Hepatic stellate cell (primary cell): ENCODE results near the gene ERMARD.

Source experiments
- DNase-seq: peaks from one replicate; pipeline ENCODE4 v3.0.0; 2011; ENCODE audit warnings: low spot score

The ERMARD gene

GRCh38 chr6:169751242-169752073 lies at the start of gene ERMARD, which contains the start of gene DYNLT2:
TSS of gene ERMARD (plus strand) at chr6:169751622. CDS start at chr6:169751658, 36 bp downstream.
TSS of gene DYNLT2 (minus strand) at chr6:169751572. CDS start at chr6:169751458, 114 bp downstream.
- peak; percentile 90 for DNase-seq

DNA sequence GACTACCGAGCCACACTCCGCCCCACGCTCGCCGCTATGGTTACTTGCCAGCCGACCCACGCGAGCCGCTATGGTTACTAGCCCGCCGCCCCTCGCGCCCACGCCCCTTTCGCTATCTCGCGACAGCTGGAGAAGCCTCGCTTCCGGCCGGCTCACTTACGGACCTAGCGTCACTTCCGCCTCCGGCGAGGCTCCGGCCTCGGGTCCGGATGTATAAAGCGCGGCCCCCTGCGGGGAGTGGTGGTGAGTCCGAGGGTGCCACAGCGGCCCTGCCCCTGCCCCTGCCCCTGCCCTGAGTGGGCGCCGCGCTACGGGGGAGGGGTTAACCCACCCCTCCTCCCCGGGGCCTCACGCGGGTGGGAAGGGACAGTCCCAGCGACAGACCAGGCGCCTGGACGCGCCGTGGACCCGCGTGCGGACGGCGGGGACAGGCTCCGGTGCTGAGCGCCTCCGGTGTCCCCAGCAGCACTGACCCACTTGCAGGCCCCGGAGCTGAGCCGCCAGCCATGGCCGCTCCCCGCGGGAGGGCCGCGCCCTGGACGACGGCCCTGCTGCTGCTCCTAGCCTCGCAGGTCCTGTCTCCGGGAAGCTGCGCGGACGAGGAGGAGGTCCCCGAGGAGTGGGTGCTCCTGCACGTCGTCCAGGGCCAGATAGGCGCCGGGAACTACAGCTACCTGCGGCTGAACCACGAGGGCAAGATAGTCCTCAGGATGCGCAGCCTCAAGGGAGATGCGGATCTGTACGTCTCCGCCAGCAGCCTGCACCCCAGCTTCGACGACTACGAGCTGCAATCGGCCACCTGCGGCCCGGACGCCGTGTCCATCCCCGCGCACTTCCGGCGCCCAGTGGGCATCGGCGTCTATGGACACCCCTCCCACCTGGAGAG lies 49.2 kb upstream of the ERMARD start, which contains the start of the genes C6orf120 and WDR27:
Gene C6orf120, plus strand, starts transcription at position 173 of the 886 bp plus-strand sequence. Its CDS starts 334 bp downstream, at position 507.
Gene WDR27, minus strand, starts transcription at position 76 of the 886 bp plus-strand sequence. CDS start 13,024 bp downstream, outside the sequence.
- peak; percentile 95 for DNase-seq

GRCh38 chr6:169702840-169703246 lies 48.6 kb upstream of the ERMARD start:
- no peak for DNase-seq

- no peak for DNase-seq
Observed at GRCh38 chr6:169707772-169708171, 43.6 kb upstream of the ERMARD start.

DNA sequence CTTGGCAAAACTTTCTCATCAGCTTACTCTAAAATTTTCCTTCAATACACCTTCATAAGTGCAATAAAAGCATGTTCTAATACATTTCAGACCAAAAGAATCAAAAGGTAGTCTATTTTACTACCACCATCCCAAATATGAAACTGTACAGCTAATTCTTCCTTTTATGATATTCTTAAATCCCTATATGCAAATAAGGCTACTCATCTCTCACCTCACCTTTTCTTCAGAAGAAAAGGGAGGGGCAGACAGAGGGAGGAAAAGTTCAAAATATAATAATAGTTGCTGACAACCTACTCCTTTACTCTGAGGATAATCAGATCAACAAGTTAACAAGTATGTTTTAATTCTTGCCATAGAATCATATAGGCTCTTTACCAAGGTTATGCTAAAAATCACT lies 42.1 kb upstream of the ERMARD start:
- DNase-seq: no peak

DNA sequence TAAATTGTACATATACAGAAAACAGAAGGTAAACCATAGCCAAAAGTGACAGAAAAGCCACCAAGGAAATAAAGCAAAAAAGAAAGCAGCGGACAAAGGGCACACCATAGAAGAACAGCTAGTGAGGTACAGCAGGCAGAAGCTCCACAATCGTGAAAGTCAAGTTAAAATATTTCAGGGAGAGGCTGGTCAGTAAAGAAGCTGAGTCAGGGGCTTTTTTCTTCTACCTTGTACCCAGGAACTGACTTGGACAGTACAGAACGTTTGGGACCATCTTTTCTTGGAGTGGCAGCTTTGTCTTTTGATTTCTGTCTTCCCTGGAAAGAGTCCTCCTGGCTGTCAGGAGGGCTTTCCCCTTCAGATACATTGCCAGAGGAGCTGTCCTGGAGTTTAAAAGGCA lies 41.4 kb upstream of the ERMARD start:
- no peak for DNase-seq

GRCh38 chr6:169714178-169714577 lies 37.2 kb upstream of the ERMARD start:
- no peak for DNase-seq

DNA sequence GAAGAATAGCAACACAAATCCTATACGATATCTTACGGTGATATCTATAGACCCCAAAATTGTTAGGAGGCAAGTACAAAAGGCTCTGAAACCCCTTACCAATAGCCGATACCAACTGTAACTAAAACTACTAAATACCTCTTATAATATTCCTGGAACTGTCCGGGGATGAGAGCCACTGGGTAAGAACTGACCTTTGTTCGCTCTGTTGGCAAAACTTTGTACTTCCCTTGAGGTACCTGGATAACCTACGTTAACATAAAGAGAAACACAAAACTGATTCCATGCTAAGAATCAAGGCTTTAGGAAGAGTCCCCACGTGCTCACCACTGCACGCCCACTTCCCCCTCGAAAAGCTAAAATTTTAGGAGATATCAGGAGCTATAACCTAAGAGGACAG lies 36.8 kb upstream of the ERMARD start:
- no peak for DNase-seq

DNA sequence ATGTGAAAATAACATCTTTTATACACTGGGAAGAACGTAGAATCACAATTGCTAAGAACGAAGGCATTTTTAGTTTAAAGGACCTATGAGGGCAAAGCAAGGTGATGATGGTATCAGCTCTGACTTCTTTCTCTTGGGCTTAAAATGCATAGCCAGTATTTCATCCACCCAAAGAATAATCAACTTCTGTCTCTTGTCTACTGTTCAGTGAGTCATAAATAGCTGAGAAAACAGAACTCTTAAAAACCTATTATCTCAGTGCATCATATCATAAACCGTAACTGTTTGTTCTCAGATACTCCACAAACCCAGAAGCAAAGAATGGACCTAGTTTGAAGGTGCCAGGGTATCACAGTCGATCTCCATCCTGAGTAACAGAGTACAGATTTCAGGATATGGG lies 32.3 kb upstream of the ERMARD start:
- no peak for DNase-seq

DNA sequence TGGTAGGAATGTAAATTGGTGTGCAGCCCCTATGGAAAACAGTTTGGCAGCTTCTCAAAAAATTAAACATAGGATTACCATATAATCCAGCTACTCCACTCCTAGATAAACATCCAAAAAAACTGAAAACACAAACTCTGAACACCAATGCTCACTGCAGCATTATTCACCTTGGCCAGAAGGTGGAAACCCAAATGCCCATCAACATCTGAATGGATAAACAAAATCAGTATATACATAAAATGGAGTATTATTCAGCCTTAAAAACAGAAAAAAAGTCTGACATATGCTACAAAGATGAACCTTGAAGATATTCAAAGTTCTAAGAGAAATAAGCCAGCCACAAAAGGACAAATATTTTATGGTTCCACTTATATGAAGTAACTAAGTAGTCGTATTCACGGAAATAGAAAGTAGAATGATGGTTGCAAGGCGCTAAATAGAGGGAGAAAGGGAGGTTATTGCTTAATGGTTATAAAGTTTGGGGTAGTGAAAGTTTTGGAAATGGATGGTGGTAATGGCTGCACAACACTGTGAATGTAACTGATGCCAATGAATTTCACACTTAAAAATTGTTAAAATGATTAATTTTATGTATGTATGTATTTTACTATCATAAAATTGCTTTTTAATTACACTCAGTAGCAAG lies 31.1 kb upstream of the ERMARD start:
- DNase-seq: no peak

DNA sequence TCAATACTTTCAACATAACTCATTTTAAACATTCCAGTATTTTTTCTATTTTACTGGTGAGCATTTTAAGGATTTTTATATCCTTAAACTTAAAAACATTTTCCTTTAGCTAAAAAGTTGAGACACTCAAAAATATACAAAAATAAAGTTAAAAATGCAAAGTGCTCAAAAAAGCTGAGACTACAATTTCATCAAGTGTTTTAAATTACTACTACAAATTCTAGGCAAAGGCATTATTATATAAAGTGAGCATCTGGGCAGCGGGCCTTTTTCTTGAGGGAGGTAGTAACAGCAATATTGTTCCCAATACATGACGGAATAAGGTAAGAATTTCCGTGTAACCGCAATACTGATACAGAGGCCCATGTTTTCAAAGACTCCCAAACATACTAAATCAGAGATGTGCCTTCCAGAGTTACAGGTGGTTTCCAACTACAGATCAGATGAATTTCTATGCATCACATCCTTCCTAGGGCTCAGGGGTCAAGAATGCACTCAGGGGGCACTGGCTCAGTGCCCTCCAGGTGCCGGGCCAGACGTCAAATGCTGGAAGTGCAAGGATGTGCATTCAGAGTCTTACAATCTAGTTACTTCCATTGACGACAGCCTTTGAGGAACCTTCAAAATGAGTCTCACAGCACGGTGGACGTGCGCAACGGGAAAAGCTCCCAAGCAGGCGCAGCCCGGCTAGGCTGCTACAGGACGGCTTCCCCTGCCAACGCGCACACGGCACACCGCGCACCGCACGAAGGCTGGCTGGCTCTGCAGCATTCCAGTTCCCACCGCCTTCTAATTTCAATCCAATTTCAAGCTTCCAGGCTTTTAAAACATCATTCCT lies 28.8 kb upstream of the ERMARD start:
- DNase-seq: peak; percentile 46

DNA sequence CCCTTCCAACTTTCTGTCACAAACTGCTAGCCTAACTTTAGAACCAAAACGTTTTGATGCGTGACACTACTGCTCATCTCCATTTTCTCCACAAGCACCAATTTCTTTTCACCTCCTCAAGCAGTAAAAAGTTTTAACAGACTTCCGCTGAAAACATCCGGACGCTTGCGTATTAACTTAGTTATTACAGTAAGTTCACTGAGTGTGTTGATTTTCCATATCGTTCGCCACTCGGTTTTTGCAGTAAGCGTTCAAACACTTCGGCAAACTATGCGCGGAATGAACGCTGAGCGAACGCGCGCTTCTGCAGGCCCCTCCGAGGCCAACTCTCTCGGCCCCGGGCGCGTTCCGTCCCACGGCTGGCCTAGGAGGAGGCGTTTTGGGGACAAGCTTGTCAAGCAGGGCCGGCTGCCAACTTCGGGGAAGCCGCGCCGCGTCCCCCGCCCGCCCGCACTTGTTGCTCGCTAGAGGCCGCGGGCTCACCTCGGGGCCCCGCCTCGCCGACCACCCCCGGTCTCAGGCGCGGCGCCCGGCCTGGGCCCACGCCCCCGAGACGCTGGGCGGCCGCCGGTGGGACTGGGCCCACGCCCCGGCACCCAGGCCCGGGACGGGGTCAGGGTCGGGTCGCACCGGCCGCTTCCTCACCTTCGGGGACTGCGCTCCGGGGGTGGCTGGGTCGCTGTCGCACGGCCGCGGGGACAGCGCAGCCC lies 28.1 kb upstream of the ERMARD start:
- DNase-seq: peak; percentile 54

DNA sequence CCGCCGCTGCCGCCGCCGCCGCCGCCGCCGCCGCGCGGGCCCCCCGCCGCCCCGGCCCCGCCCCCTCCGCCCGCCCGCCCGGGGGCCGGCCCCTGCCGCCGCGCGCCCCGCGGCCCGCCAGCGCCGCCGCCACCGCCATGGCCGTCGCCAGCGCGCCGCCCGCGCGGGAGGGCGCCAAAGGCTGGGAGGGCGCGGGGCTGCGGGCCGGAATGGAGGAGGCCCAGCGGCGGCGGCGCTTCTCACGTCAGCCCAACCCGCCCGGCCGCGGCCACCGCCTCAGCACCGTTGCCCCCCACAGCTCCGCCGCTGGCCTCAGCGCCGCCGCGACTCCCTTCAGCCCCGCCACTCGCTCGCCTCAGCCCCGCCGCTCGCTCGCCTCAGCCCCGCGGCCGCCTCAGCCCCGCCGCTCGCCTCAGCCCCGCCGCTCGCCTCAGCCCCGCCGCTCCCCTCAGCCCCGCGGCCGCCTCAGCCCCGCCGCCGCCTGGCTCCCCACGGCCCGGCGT lies 27.4 kb upstream of the ERMARD start:
- peak; percentile 37 for DNase-seq

DNA sequence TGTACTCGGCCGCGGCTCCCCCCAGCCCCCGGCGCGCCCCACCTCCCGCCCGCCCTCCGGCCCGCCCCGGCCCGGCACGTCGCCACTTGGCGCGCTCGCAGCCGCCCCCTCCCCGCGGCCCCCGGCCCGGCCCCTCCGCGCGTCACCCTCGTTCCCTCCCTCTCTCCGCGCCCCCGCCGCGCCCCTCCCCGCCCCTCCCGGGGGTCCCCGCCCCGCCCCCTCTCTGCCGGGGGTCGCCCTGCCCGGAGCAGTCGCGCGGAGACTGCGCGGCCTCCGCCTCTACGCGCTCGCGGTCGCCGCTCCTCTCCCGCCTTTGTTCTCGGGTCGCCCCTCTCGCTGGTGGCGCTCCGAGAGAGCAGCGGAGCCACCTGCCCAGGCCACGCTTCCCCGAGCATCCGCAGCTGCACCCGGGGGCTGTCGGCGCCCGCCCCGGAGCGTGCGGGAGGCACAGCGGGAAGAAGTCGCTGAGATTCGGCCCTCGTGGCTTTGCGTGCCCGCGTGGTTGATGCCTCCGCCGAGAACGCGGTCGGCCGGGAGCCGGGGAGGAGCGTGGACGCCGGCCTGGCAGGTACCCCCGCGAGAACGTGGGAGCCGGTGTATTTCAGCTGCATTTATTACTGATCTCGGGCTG lies 26.8 kb upstream of the ERMARD start, which contains the start of gene PHF10:
Gene PHF10, minus strand, starts transcription at position 7 of the 631 bp plus-strand sequence. CDS start 569 bp downstream, outside the sequence.
- peak; percentile 38 for DNase-seq

DNA sequence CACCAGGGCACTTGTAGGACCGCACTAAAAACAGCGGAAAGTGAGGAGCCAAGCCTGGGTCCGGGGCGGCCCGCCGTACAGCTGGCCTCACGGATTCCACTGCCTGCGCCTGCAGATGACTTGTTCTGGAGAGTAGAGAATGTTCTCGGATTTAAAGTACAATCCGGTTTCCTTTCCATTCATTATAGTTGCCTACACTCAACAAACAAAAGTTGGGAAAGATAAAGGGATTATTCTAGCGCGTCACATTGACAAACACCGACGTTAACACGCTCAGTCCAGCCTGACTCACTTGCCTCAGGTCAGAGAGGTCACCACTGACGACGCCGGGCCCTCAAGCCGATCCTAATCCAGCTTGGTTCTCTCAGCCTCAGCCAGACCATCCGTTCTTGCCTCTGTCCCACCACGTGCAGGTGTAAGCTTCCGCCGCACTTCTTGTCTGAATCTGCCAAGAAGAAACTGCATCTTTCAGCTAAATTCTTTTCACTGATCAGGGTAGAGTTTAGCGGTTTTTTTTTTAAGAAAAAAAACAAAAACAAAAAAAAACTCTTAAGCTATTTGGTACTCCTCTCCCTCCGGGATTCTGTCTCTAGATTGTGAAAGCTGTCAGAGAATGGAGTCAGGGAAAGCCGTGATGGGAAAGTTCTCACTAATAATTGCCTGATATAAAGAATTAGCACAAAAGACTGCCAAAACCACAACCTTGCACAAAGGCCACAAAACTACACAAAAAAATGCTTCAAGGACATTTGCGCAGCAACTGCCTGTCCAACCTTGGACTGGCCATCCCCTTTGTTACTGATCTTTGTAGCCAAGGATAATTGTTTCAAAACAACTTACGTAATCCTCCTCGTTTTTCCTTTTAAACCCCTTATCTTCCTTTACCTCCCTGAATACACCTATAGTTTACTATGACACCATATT lies 26.0 kb upstream of the ERMARD start:
- DNase-seq: peak; percentile 44

GRCh38 chr6:169726049-169726400 lies 25.4 kb upstream of the ERMARD start:
- no peak for DNase-seq

DNA sequence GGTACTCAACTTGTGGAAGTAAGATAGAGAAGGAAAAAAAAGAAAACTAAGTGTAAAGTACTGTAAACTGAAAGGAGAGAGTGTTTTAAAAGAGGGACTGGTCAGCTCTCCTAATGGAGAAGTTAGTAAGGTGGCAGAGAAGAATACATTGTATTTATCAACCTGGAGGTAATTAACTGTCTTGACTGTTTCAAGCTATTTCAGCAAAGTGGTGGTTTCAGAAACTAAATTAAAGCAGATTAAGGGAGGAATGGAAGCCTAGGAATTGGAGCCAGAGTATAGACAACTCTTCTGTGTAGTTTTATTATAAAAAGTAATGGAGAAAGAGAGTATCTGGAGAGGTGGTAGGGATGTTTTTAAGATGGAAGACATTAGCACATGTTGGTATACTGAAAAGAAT lies 24.5 kb upstream of the ERMARD start:
- DNase-seq: no peak

DNA sequence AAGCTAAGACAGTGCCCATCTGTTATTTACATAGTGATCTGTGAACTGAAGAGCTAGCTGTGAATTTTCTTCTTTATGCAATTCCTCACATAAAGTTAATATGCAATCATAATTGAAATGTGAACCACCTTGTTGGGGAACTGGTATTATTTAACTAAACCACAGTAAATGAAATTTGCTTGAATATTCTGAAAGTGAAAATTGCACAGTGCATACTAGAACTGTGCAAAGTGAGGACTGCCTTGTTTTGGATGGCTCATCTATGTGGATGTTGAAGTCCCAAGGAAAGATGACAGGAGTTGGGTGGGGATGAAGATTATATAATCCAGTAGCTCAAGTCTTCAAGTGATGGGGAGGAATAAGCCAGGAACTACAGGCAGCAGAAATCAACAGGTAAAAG lies 21.5 kb upstream of the ERMARD start:
- DNase-seq: no peak
